ENCODE data around the gene ABCC6. TPM values are rescaled to one million over a fixed set of nuclear protein-coding genes. Genes with fewer than 3 reads are reported as not detected.
A peak's percentile ranks its signal among the peaks of the same experiment; 100 is the strongest.

Gene ABCC6
- polyA plus RNA-seq, 1 of the 3 experiments (the other 2 are of a cell fraction): 0.71 TPM

DNA sequence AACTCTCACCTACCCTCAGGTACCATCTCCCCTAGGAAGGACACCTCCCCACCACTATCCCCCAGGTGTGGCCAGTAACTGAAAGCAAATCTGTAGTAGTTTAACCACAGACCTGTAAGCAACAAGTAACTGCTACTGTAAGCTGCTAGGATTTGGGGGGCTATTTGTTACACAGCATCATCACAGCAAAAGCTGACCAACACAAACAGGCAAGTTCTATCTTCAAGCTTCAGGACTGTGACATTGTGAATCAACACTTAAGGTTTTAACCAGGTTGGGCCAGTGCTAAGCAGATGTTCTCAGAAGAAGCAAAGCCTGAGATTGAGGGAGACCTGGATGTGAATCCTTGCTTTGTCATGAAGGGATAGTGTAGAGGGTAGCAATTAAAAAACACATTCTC lies 47.0 kb downstream of the ABCC6 start:
- CTCF ChIA-PET: interaction anchor here (2.2 kb wide), 1 partner anchor 11 kb away, joined by 9 read pairs; no protein-coding TSS in a partner anchor
- no peak for DNase-seq
- no peaks in the 10 kb centered on the region for H3K9me2 ChIP-seq
- H3K4me1 ChIP-seq (ENCODE audit: control insufficient read depth in 1 of 2, insufficient read depth in 2 of 2, low read depth in 1 of 2, low read length in 1 of 2): peaks cover 0 to 11% of the 10 kb centered on the region in 2 experiments; a peak in 1 of 4 replicates
- no peak overlapping the region for H3K27ac ChIP-seq (ENCODE audit: low read depth in 2 of 2, low read length in 1 of 2)
- H3K4me2 ChIP-seq: no peak overlapping the region
- H2AFZ ChIP-seq (ENCODE audit: low read depth): no peak overlapping the region
- no peaks in the 10 kb centered on the region for H4K20me1 ChIP-seq (ENCODE audit: insufficient read depth)
- H3K9ac ChIP-seq: no peak overlapping the region
- no peaks in the 10 kb centered on the region for H3F3A ChIP-seq (replicated peaks; ENCODE audit: insufficient read depth)
- no peaks in the 10 kb centered on the region for H3K36me3 ChIP-seq (replicated peaks in 1 of 2; ENCODE audit: control insufficient read depth in 1 of 2, insufficient read depth in 2 of 2, low read length in 1 of 2)
- H3K79me2 ChIP-seq (ENCODE audit: insufficient read depth): no peaks in the 10 kb centered on the region
- H3K27me3 ChIP-seq (ENCODE audit: insufficient read depth): no peaks in the 10 kb centered on the region
- POLR2A ChIA-PET: no interaction called here
- H3K4me3 ChIP-seq (ENCODE audit: low read depth in 2 of 2, low read length in 1 of 2): no peak overlapping the region
- no peaks in the 10 kb centered on the region for H3K9me3 ChIP-seq
- TF ChIP-seq REST (IDR thresholded peaks at IDR 0.05; ENCODE audit: low read depth, low read length) (no peak), CTCF (IDR thresholded peaks at IDR 0.05) (no peak), IRF3 (IDR thresholded peaks at IDR 0.05; ENCODE audit: low read depth, low read length) (no peak), SMC3 (IDR thresholded peaks at IDR 0.05; ENCODE audit: low read depth, low read length) (no peak), SIN3A (IDR thresholded peaks at IDR 0.05; ENCODE audit: borderline replicate concordance, low read depth, low read length) (no peak), MEF2A (IDR thresholded peaks at IDR 0.05; ENCODE audit: borderline replicate concordance, low read depth) (no peak)

DNA sequence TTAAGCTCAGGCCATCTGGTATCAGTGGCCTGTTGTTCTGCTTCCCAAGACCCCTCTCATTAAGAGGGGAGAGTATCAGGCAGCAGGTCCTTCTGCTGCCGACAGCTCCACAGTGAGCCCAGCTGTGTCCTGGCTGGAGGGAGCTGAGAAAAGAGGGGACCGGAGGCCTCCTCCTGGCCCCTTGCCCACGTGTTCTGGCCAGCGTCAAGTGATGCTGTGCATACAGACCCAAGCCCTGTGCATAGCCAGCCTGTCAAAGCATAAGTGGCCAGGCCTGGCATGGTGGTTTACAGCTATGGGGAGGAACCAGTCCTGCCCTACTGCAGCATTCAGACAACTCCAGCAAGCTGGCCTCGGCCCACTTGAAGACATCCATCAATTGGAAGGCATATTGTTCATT lies 48.0 kb downstream of the ABCC6 start:
- H3K79me2 ChIP-seq (ENCODE audit: insufficient read depth): no peaks in the 10 kb centered on the region
- WGBS (ENCODE audit: low lambda C conversion rate): no CpG with 5 or more reads among the region's 5 CpGs
- H3K27me3 ChIP-seq (ENCODE audit: insufficient read depth): no peaks in the 10 kb centered on the region
- H4K20me1 ChIP-seq (ENCODE audit: insufficient read depth): no peaks in the 10 kb centered on the region
- no peak overlapping the region for H3K9ac ChIP-seq
- H3F3A ChIP-seq (replicated peaks; ENCODE audit: insufficient read depth): no peaks in the 10 kb centered on the region
- no peaks in the 10 kb centered on the region for H3K9me3 ChIP-seq
- ChIA-PET CTCF (interaction anchor here (0.8 to 2.5 kb wide), 4 partner anchors 8 to 301 kb away, joined by 3 to 8 read pairs (median 4); no protein-coding TSS in a partner anchor), POLR2A (interaction anchor here (1.0 kb wide), 1 partner anchor 25 kb away, joined by 4 read pairs; no protein-coding TSS in a partner anchor)
- no peak overlapping the region for H3K4me3 ChIP-seq (ENCODE audit: low read depth in 2 of 2, low read length in 1 of 2)
- H3K9me2 ChIP-seq: no peaks in the 10 kb centered on the region
- peak; percentile 70 for DNase-seq
- H3K27ac ChIP-seq (ENCODE audit: low read depth in 2 of 2, low read length in 1 of 2): peak overlapping the region in 1 of 2 experiments; percentile 41; a peak in 2 of 4 replicates
- no peaks in the 10 kb centered on the region for H3K36me3 ChIP-seq (replicated peaks in 1 of 2; ENCODE audit: control insufficient read depth in 1 of 2, insufficient read depth in 2 of 2, low read length in 1 of 2)
- H2AFZ ChIP-seq (ENCODE audit: low read depth): no peak overlapping the region
- H3K4me1 ChIP-seq (ENCODE audit: control insufficient read depth in 1 of 2, insufficient read depth in 2 of 2, low read depth in 1 of 2, low read length in 1 of 2): peaks cover 0 to 11% of the 10 kb centered on the region in 2 experiments; a peak in 1 of 4 replicates
- TF ChIP-seq RFX5 (IDR thresholded peaks at IDR 0.05; ENCODE audit: low read length) (no peak), RCOR1 (IDR thresholded peaks at IDR 0.05; ENCODE audit: low read length) (peak; percentile 55; the same call in 1 of the 2 replicates), CHD2 (IDR thresholded peaks at IDR 0.05; ENCODE audit: low read length, partially characterized antibody) (no peak), EZH2phosphoT487 (IDR thresholded peaks at IDR 0.05; ENCODE audit: borderline replicate concordance, low read depth) (no peak), TAF1 (IDR thresholded peaks at IDR 0.05; ENCODE audit: borderline replicate concordance, low read depth, low read length) (no peak), FOXJ3 (CRISPR knock-in tag; IDR thresholded peaks at IDR 0.05) (peak; percentile 26; the same call in 1 of the 2 replicates), MEF2A (IDR thresholded peaks at IDR 0.05; ENCODE audit: borderline replicate concordance, low read depth) (no peak), ELF1 (IDR thresholded peaks at IDR 0.05) (no peak), GABPA (IDR thresholded peaks at IDR 0.05; ENCODE audit: low read depth) (no peak), EP300 (IDR thresholded peaks at IDR 0.05; ENCODE audit: borderline replicate concordance in 1 of 2, low read depth in 1 of 2, low read length in 1 of 2) (0 out of 4 replicates have a peak, but pooled peaks of 1 of the 2 experiments have one; percentile 26), SIN3A (IDR thresholded peaks at IDR 0.05; ENCODE audit: borderline replicate concordance, low read depth, low read length) (no peak), MXI1 (IDR thresholded peaks at IDR 0.05; ENCODE audit: low read depth, low read length) (peak; percentile 88), YY1 (IDR thresholded peaks at IDR 0.05; ENCODE audit: low read depth) (no peak)
- H3K4me2 ChIP-seq: no peak overlapping the region

Data from SK-N-SH (cell line).